Measurements from ENCODE around the gene CPA2.
"Not testable (repeated sequence)": the region's sequence is repeated elsewhere in the genome, so short reads cannot be mapped to it uniquely, and the experiment has no call there.

Gene CPA2

GRCh38 chr7:130266258-130266960, at the start of gene CPA2:
Gene CPA2 (plus strand): TSS chr7:130266863. CDS start chr7:130266882, 19 bp downstream.
- DNase-seq (ENCODE audit: low read depth in 2 of 2) = no peak

GRCh38 chr7:130218806-130219620, 47.6 kb upstream of the CPA2 start:
- DNase-seq (ENCODE audit: low read depth in 2 of 2) = no peak

- DNase-seq (ENCODE audit: low read depth in 2 of 2) = no peak
Observed at GRCh38 chr7:130219871-130220270, 46.8 kb upstream of the CPA2 start.

GRCh38 chr7:130221746-130222145, 44.9 kb upstream of the CPA2 start:
- no peak for DNase-seq (ENCODE audit: low read depth in 2 of 2)

GRCh38 chr7:130223646-130224045, 43.0 kb upstream of the CPA2 start:
- DNase-seq (ENCODE audit: low read depth in 2 of 2) = no peak

GRCh38 chr7:130224210-130224609, 42.5 kb upstream of the CPA2 start:
- no peak for DNase-seq (ENCODE audit: low read depth in 2 of 2)

- not testable (repeated sequence) for DNase-seq (ENCODE audit: low read depth in 2 of 2)
Observed at GRCh38 chr7:130224923-130225322, 41.7 kb upstream of the CPA2 start.

- no peak for DNase-seq (ENCODE audit: low read depth in 2 of 2)
Observed at GRCh38 chr7:130226333-130226732, 40.3 kb upstream of the CPA2 start.

GRCh38 chr7:130227883-130228575, 38.6 kb upstream of the CPA2 start:
- DNase-seq (ENCODE audit: low read depth in 2 of 2) = no peak

- no peak for DNase-seq (ENCODE audit: low read depth in 2 of 2)
Observed at GRCh38 chr7:130228840-130229502, 37.7 kb upstream of the CPA2 start.

- DNase-seq (ENCODE audit: low read depth in 2 of 2) = not testable (repeated sequence)
Observed at GRCh38 chr7:130229981-130230380, 36.7 kb upstream of the CPA2 start.

GRCh38 chr7:130231792-130232191, 34.9 kb upstream of the CPA2 start:
- no peak for DNase-seq (ENCODE audit: low read depth in 2 of 2)

- DNase-seq (ENCODE audit: low read depth in 2 of 2) = no peak
Observed at GRCh38 chr7:130232209-130232608, 34.5 kb upstream of the CPA2 start.

GRCh38 chr7:130234078-130234477, 32.6 kb upstream of the CPA2 start:
- no peak for DNase-seq (ENCODE audit: low read depth in 2 of 2)

GRCh38 chr7:130236361-130236760, 30.3 kb upstream of the CPA2 start:
- DNase-seq (ENCODE audit: low read depth in 2 of 2) = not testable (repeated sequence)

- no peak for DNase-seq (ENCODE audit: low read depth in 2 of 2)
Observed at GRCh38 chr7:130240240-130240639, 26.4 kb upstream of the CPA2 start.

- peak; percentile 34 to 47 for DNase-seq (ENCODE audit: low read depth in 2 of 2)
Observed at GRCh38 chr7:130242198-130243014, 24.3 kb upstream of the CPA2 start.

GRCh38 chr7:130243486-130243885, 23.2 kb upstream of the CPA2 start:
- not testable (repeated sequence) for DNase-seq (ENCODE audit: low read depth in 2 of 2)

GRCh38 chr7:130246491-130246890, 20.2 kb upstream of the CPA2 start:
- not testable (repeated sequence) for DNase-seq (ENCODE audit: low read depth in 2 of 2)

GRCh38 chr7:130248842-130249241, 17.8 kb upstream of the CPA2 start:
- DNase-seq (ENCODE audit: low read depth in 2 of 2) = not testable (repeated sequence)

- DNase-seq (ENCODE audit: low read depth in 2 of 2) = not testable (repeated sequence)
Observed at GRCh38 chr7:130249626-130250025, 17.0 kb upstream of the CPA2 start.

Measured in stimulated activated CD8-positive, alpha-beta memory T cell treated with anti-CD3 and anti-CD28 coated beads, Interleukin-2, amount 100 ng/mL, for 48 hours (primary cell).